PC-3 (cell line): ENCODE data around the gene COL15A1.

Experiments used
- EZH2 ChIP-seq: fragments of 300-600 bp; sonication (generic); IDR thresholded peaks from one replicate; pipeline ENCODE4 v1.6.1; 2017; ENCODE audit warnings: antibody characterized with exemption, mild to moderate bottlenecking, low read length; ENCODE audit not compliant: unreplicated experiment
- EZH2phosphoT487 ChIP-seq: fragments of 300-600 bp; sonication (generic); IDR thresholded peaks from 2 replicates; pipeline ENCODE4 v1.6.1; 2018; ENCODE audit warnings: mild to moderate bottlenecking, antibody characterized with exemption, low read length, borderline replicate concordance
- TF ChIP-seq, protein P1 (sequence below): fragments of 300-600 bp; sonication (generic); conservative IDR thresholded peaks from 2 replicates; pipeline ENCODE4 v1.5.1; 2017; ENCODE audit warnings: antibody characterized with exemption, low read depth, mild to moderate bottlenecking, low read length

GRCh38 chr9:99049641-99050040 is 105.9 kb downstream of the COL15A1 start:
- TF ChIP-seq, protein P1, sequence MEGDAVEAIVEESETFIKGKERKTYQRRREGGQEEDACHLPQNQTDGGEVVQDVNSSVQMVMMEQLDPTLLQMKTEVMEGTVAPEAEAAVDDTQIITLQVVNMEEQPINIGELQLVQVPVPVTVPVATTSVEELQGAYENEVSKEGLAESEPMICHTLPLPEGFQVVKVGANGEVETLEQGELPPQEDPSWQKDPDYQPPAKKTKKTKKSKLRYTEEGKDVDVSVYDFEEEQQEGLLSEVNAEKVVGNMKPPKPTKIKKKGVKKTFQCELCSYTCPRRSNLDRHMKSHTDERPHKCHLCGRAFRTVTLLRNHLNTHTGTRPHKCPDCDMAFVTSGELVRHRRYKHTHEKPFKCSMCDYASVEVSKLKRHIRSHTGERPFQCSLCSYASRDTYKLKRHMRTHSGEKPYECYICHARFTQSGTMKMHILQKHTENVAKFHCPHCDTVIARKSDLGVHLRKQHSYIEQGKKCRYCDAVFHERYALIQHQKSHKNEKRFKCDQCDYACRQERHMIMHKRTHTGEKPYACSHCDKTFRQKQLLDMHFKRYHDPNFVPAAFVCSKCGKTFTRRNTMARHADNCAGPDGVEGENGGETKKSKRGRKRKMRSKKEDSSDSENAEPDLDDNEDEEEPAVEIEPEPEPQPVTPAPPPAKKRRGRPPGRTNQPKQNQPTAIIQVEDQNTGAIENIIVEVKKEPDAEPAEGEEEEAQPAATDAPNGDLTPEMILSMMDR = no peak
- TF ChIP-seq EZH2 (no peak), EZH2phosphoT487 (no peak)
